GM19351 (cell line): ENCODE results near the gene LTV1.
A peak's percentile ranks its signal among the peaks of the same experiment; 100 is the strongest.
"Not testable (repeated sequence)": the region's sequence is repeated elsewhere in the genome, so short reads cannot be mapped to it uniquely, and the experiment has no call there.

Experiments
- ATAC-seq: cut with Tn5 transposase; IDR thresholded peaks from one replicate; pipeline ENCODE4 v1.9.1; 2021; ENCODE audit warnings: mild to moderate bottlenecking, moderate library complexity; ENCODE audit not compliant: unreplicated experiment

The LTV1 gene, protein sequence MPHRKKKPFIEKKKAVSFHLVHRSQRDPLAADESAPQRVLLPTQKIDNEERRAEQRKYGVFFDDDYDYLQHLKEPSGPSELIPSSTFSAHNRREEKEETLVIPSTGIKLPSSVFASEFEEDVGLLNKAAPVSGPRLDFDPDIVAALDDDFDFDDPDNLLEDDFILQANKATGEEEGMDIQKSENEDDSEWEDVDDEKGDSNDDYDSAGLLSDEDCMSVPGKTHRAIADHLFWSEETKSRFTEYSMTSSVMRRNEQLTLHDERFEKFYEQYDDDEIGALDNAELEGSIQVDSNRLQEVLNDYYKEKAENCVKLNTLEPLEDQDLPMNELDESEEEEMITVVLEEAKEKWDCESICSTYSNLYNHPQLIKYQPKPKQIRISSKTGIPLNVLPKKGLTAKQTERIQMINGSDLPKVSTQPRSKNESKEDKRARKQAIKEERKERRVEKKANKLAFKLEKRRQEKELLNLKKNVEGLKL

DNA sequence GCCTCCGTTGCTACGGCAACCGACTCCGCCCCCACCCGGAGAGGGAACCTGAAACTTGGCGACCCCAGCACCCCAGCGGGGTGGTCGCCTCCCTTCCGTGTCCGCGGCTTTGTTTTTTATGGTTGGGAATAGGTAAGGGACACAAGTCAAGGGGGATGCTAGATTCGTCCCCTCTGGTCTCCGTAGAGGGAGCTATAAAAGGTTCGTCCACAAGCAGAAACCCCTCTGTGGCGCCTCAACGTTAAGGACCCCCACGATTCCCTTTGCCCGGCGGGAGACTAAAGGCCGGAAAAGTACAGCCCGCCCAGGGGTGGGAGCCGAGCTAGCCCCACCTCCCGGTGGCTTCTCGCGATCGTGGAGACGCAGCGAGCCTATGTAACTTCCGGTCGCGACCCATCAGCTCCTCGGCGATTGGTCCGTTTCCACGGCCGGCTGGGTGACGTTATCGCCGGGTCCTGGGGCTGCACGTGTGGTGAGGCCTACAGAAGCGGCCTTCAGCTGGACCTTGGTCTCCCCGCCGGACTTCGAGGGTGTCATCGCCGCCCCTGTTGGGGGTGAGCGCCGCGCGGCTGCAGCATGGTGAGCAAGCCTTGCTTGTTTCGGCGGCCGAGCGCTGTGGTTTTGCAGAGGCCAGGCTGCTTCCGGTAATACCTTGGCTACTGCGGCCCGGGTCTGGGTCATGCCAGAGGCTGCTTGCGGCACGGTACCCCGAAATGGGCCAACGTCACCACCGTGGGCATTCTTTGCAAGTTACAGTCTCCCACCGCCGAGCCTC is at the start of gene LTV1:
TSS of gene LTV1 (plus strand) at position 437 of the 775 bp plus-strand sequence. CDS start at position 577, 140 bp downstream.
- ATAC-seq, result peak; percentile 100

- not testable (repeated sequence) for ATAC-seq
Observed at GRCh38 chr6:143796551-143796950, 46.6 kb upstream of the LTV1 start.

DNA sequence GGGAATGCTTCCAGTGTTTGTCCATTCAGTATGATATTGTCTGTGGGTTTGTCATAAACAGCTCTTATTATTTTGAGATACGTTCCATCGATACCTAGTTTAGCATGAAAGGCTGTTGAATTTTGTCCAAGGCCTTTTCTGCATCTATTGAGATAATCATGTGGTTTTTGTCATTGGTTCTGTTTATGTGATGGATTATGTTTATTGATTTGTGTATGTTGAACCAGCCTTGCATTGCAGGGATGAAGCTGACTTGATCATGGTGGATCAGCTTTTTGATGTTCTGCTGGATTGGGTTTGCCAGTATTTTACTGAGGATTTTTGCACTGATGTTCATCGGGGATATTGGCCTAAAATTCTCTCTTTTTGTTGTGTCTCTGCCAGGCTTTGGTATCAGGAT is 44.7 kb upstream of the LTV1 start:
- ATAC-seq, result not testable (repeated sequence)

GRCh38 chr6:143802833-143803565 is 40.1 kb upstream of the LTV1 start:
- ATAC-seq, result no peak

GRCh38 chr6:143803769-143804568 is 39.2 kb upstream of the LTV1 start:
- ATAC-seq, result no peak

DNA sequence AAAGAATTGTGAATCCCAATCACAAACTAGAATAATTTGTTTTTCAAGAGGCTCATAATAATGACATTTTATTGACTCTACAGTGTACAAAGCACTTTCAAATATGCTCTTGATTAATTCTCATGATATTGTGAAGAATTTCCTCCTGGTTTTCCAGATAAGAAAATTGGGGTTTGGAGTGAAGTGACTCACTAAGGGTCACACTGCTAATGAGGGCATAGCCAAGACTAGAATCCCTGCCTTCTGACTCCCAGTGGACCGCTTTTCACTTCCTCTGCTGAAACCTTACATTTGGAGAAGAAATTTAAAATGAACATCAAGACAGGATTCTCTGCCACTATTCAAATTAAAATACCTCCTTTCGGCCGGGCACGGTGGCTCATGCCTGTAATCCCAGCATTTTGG is 38.3 kb upstream of the LTV1 start:
- ATAC-seq, result no peak

DNA sequence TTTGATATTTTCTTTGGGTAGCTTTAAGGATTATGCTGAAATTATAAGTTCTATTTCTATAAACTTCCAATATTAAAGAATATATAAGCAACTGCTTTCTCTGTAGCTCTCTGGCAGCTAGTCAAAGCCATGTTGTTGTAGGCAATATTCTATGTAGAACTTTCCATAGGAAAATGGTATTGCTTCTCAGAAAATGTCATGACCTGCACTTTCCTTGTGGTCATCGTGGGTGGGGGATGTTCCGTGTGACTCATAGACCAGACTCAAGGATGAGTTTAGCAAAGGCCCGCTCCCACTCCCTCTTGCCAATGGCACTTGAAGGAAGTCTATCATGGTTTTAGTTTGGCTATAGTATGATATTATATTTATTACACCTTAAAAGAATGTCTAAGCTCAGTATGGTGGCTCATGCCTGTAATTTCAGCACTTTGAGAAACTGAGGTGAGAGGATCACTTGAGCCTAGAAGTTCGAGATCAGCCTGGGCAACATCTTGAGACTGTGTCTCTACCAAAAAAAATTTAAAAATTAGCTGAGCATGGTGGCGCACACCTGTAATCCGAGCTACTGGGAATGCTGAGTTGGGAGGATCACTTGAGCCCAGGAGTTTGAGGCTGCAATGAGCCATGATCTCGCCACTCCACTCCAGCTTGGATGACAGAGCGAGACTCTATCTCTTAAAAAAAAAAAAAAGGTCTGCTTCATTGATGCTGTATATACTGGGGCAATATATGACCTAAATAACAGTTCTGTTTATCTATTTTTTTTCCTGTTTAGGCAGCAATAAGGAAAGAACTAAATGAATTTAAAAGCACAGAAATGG is 36.6 kb upstream of the LTV1 start:
- ATAC-seq, result peak; percentile 60

GRCh38 chr6:143807103-143807772 is 35.9 kb upstream of the LTV1 start:
- no peak for ATAC-seq

GRCh38 chr6:143810745-143811144 is 32.4 kb upstream of the LTV1 start:
- ATAC-seq, result no peak

GRCh38 chr6:143811501-143812157 is 31.5 kb upstream of the LTV1 start:
- ATAC-seq, result no peak

GRCh38 chr6:143817621-143818020 is 25.5 kb upstream of the LTV1 start:
- no peak for ATAC-seq

DNA sequence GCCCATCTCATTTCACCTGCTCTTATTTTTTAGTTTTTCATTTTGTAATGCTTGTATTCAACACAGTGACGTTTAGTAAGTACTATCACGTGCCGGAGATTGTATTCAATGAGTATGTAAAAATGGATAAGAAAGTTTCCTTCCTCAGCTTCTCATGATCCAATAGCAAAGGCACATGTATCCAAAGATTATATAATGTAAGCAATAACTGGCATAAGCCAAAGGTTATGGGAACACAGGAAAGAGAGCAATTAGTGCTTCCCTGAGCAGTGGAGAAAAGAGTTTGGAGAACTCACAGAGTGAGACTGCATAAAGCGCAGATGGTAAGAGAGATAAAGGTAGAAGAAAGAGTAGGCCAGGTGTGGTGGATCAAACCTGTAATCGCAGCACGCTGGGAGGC is 21.8 kb upstream of the LTV1 start:
- no peak for ATAC-seq

GRCh38 chr6:143822584-143823024 is 20.5 kb upstream of the LTV1 start:
- ATAC-seq, result no peak

- no peak for ATAC-seq
Observed at GRCh38 chr6:143823548-143823947, 19.6 kb upstream of the LTV1 start.

GRCh38 chr6:143828572-143828971 is 14.6 kb upstream of the LTV1 start:
- ATAC-seq, result no peak

DNA sequence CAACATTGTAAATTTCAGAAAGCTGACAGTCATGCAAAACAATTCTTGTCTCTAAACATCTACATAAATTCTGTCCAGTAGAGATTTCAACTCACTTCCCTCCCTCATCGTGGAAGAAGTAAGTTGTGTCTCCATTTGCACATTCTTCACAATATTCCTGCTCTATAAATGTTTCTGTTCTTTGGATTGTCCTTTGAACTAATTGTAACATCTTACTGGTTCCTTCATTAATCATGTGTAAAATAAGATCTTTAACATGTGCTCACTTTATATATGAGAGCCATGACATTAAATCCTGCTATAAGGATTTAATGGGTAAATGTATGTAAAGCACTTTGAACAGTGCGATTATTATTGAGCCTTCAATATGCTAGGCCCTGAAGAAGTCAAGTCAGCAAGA is 7.0 kb upstream of the LTV1 start:
- no peak for ATAC-seq

DNA sequence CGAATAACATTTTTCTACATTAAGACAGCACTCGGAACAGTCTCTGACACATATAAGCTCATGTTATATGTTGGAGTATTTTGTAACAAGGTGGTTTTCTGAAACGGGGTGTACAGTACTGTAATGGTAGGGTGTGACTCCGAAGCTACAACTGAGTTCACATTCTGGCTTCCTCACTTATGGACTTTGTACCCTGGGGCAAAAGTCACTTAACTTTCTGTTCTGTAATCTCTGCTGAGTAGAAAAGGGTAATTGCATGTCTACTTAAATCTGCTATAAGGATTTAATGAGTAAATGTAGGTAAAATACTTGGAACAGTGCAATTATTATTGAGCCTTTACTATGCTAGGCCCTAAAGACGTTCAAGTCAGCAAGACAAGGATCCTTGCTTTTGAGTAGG is 4.7 kb upstream of the LTV1 start:
- no peak for ATAC-seq

DNA sequence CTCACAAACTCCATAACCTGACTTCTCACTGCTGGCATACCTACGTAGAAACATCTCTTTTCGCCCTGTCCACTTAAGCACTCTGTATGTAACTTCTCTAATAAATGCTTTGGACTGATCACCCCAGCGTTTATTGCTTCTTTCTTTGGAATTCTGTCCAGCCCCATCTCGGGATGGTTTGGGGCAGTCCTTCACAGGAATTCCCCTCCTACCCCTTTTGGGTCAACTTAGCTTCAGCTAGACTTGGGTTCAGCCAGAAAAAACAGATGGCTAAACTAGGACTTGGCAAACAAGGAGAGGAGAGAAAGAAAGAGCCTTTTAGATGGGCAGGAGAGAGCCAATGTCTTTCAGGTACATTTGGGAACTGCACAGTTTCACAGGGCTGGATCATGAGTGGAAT is 3.9 kb upstream of the LTV1 start:
- ATAC-seq, result no peak
